ENCODE data around the gene AFAP1. TPM values are rescaled to one million over a fixed set of nuclear protein-coding genes. Genes with fewer than 3 reads are reported as not detected.

AFAP1 gene
- total RNA-seq, 4 donors from 2014 or later, result 14.8 to 28.3 (median 19.4) TPM

GRCh38 chr4:7721984-7722551, 217.6 kb downstream of the AFAP1 start:
- TF ChIP-seq CTCF (IDR thresholded peaks at IDR 0.05; ENCODE audit: low read depth), result no peak

GRCh38 chr4:7719354-7720174, 220.1 kb downstream of the AFAP1 start:
- no peak for TF ChIP-seq CTCF (IDR thresholded peaks at IDR 0.05; ENCODE audit: low read depth)

GRCh38 chr4:7717946-7718490, 221.6 kb downstream of the AFAP1 start:
- no peak for TF ChIP-seq CTCF (IDR thresholded peaks at IDR 0.05; ENCODE audit: low read depth)

- no peak for TF ChIP-seq CTCF (IDR thresholded peaks at IDR 0.05; ENCODE audit: low read depth)
Measured at GRCh38 chr4:7717161-7717560, 222.5 kb downstream of the AFAP1 start.

GRCh38 chr4:7716010-7716721, 223.5 kb downstream of the AFAP1 start:
- no peak for TF ChIP-seq CTCF (IDR thresholded peaks at IDR 0.05; ENCODE audit: low read depth)

GRCh38 chr4:7715271-7716009, 224.2 kb downstream of the AFAP1 start:
- no peak for TF ChIP-seq CTCF (IDR thresholded peaks at IDR 0.05; ENCODE audit: low read depth)
